NOMO-1 treated with DMSO at 0.1 percent for 48 hours (cell line): ENCODE results near the gene ADCY4.

Source experiments
- DNase-seq: peaks from one replicate; lab custom pipeline; 2025; ENCODE audit not compliant: unreplicated experiment; lab: John Stamatoyannopoulos, UW

Gene ADCY4

GRCh38 chr14:24299255-24300191, 35.3 kb downstream of the ADCY4 start, which contains the start of the genes DHRS1 and NOP9:
TSS of gene DHRS1 (minus strand) at chr14:24299780. CDS start at chr14:24299106, 674 bp downstream.
TSS of gene NOP9 (plus strand) at chr14:24299850. CDS start at chr14:24299955, 105 bp downstream.
- peak; percentile 76 for DNase-seq

DNA sequence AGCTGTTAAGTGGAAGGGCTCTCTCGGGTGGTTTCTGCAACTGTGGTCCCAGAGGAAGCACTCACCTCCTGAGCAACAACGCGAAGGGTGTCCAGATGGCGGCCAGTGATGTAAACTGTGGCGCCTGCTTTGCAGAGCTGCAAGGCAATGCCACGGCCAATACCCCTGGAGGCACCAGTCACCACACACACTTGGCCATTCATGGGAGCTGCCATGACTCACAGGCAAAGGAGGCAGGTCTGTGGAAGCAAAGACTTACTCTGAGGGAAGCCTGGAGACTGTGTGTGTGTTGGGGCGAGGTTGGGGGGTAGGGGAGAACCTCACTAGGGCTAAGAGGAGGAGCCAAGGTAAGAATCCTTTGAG, 36.0 kb downstream of the ADCY4 start:
- DNase-seq = no peak

DNA sequence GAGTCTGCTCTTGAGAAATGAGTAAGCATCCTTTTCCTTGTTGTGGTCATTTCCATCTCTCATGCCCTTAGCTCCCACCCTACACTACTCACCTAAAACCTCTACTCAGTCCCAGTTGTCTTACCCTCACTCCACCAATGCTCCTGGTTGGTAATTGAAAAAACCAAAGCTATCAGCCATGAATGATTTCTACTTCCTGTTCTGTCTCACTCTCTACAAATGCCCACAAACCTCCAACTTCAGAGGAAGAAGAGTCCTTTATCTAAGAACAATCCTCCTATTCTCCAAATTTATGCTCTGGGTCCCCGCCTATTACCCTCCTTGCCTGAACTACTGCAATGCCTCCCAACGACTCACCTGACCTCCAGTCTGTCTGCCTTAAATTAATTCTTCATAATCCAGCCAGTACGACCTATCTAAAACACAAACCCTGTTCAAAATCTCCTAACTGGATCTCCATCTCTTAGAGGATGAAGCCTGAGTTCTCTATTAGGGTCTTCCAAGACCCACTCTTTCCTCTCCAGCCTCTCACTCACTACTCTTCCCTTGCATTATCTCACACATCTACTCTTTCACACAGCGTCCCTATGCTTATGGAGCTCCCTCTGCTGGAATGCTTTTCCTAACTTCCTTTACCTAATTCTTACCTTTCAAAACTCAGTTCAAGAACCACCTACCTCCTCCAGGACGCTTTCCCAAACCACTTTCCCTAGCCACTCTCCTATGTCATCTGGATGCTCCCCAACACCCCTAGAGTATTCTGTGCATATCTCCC, 37.5 kb downstream of the ADCY4 start:
- peak; percentile 15 for DNase-seq

DNA sequence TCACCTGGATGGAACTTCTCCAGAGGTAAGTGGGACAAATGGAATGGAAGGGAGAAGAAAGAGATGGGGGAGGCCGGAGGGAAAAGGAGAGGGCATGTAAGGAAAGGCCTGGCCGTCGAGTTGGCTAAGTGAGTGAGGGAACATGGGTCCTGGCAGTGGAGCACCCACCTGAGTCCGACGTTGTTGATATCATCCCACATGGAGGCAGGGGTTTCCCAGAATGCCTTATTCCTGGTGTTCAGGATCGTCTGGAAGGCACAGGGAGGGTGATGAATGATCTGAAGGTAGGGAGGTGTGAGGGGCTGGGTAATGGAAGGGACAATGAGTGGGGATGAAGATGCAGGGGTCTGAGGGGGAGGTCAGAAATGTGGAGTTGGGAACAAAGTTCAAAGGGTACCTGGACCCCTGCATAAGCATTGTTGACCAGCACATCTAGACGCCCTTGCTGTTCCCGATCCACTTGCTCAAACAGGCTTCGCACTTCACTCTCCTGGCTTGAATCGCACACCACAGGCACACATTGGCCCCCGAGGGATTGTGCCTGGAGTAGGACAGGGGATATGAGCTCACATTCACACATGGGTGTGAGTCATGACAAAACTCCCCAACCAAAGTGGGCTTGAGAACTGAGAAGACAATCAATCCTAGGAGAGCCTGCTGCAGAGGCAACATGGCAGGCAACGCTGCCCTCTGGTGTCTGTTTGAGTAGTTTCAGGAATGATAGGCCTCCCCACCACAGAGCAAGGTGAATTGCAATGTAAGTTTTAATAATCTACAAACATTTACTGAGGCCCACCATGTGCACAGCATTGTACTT, 38.3 kb downstream of the ADCY4 start:
- DNase-seq = peak; percentile 67

- no peak for DNase-seq
Measured at GRCh38 chr14:24293525-24293924, 41.3 kb downstream of the ADCY4 start.

- no peak for DNase-seq
Measured at GRCh38 chr14:24292118-24292807, 42.6 kb downstream of the ADCY4 start.

DNA sequence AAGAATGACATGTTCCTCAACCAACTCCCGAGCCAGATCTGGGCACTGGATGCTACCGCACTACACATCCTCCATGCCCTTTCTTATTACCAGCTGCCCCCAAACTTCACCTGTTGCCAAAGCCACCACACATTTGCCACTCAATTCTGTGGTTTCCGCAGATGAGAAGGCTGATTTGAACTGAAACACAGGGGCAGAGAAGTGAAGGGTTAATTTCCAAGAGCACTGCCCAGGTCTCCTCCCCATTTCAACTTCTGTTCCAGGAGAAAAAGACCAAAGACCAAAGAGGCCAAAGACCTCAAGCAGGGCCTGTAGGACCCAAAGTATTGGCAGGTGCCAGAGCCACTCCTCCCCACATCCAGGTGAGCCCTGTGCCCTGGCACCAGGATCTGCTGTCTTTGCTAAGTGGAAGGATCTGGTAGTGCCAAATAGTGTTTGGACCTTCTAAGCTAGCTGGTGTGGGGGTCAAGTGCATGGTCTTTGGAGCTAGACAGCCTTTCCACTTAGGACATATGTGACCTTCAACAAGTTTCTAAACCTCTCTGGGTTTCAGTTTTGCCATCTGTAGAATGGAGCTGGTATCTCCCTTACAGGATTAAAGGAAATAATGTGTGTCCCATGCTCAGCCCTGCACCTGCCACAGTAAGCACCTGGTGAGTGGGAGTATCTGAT, 43.3 kb downstream of the ADCY4 start:
- no peak for DNase-seq

DNA sequence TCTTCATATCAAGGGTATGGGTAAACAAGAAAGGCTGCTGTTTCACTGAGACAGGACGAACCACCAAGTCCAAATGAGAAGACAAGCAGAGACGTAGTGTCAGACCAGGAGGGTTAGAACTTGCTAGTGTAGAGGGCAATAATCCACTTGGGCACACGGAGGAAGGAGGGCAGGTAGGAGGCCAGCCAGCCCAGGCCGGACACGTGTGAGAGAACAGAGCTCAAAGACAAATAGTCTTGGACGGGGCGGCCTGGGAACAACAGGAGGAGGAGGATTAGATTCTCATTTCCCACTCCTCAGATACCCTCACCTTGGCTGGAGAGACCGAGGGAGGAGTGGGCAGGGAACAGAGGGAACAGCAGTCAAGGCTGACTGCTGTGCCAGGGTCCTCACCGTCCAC, 44.1 kb downstream of the ADCY4 start:
- no peak for DNase-seq

DNA sequence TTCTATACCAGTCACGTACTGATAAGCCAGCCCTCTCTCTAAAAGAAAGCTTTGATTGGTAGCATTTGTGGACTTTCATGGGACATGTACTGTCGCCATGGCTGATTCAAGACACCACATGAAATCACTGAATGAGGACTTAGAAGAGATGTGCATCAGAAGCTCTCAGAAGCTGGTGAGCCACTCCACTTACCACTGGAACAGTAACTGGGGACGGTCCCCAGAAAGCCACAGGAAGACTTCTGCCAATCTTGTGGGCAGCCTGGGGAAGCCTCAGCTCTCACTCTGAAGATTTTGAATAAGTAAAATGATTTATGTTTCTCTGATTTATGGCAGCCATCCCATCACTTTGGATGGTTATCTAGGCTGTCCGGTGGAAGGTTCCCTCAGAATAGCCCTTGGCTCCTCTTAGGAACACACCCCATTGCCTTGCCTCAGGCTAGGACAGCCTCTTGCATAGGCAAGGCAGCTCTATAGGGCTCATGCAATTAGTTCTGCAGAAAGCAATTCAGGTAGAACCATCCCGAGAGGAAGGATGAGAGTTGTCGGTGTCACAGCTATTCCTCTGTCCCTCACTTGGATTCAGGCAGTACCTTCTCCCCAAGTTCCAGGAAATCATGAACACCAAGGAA, 45.1 kb downstream of the ADCY4 start:
- no peak for DNase-seq

GRCh38 chr14:24286996-24287395, 47.9 kb downstream of the ADCY4 start:
- DNase-seq = no peak

DNA sequence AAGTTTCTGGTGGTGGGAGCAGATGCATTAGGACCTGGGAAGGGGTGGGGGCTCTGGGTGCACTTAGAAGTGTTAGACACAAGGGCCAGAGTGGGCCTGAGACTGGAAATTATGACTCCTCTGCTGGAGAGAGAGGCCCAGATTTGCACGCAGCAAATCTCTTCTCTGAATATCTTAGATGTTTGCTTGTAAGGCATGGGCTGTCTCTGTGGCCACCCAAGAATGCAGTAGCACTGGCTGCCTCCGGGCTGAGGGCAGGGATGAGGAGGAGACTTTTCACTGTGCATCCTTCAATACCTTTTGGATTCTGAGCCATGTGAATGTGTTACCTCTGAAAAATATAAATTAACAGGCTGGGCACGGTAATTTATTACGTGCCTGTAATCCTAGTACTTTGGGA, 49.5 kb downstream of the ADCY4 start:
- no peak for DNase-seq

- no peak for DNase-seq
Measured at GRCh38 chr14:24284501-24285035, 50.3 kb downstream of the ADCY4 start.

DNA sequence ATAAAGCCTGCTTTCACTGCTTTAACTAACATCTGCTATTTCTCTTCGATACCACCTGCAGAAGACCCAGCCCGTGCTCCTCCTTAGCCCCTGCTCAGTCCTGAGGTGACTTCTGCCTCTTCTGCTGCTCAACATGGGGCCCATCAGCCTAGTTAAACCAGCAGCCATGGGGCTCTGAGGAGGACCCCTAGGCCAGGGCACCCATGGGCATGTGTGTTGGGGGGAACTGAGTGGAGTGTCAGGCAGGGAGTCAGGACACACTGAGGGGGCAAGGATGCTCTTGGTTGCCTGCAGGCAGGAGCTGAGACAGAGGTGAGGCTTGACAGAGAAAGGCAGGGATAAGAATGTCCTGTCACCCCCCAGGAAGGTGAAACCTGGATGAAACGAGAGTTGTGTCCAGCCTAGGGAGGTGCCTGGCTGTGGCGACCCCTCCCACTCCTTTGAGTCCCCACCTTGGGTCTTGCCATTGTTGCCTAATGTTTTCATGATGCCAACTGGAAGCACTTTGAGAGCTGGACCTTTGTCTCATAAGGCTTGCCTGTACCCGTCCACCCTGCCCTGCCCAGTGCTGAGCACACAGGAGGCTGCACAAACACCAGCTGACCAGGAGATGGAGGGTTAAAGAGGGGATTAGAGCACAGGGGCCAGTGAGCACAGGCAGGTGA, 50.9 kb downstream of the ADCY4 start:
- no peak for DNase-seq

DNA sequence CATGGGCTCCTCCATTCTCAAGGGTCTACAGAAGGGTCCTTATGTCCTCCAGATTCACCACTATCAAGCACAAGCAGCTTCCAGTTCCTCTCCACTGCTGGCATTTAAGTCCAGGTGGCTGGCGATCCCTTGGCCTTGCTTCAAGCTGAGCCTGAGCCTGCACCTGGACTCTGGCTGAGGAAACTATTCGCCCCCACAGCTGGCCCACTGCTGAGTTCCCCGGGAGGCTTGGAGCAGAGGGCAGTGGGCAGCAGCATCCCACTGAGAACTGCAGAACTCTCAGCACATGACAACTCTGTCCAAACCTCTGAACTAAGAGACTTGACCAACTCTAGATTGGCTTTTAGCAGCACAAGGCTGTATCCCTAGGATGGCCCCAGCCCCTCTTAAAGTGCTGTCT, 52.1 kb downstream of the ADCY4 start:
- DNase-seq = no peak

DNA sequence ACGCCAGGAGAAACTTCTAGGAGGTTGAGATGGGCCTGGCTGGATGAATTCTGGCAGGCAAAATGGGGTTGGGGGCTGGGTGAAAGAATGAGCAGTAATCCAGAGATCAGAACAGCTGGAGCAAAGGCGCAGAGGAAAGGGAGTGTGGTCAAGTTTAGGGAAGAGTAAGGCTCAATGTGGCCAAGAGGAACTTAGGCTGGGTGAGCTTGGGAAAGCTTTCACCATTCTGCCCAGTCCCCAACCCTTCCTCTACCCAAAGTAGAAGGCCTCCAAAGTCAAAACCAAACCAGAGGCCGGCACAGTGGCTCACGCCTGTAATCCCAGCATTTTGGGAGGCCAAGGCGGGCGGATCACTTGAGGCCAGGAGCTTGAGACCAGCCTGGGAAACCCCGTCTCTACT, 53.2 kb downstream of the ADCY4 start:
- DNase-seq = no peak

GRCh38 chr14:24280797-24281460, 53.9 kb downstream of the ADCY4 start:
- DNase-seq = no peak

- peak; percentile 12 for DNase-seq
Measured at GRCh38 chr14:24279301-24280186, 55.3 kb downstream of the ADCY4 start.
